Keratinocyte (primary cell): Measurements from ENCODE around the gene DPP10. TPM values are rescaled to one million over a fixed set of nuclear protein-coding genes. Genes with fewer than 3 reads are reported as not detected.

Source experiments
- DNase-seq: peaks from one replicate; pipeline ENCODE4 v3.0.0-alpha.2; 2011; ENCODE audit warnings: low read depth, missing footprints, low spot score
- FAIRE-seq: peaks from 2 replicates; lab custom pipeline; 2011; peaks lifted over from hg19 to GRCh38; lab: Jason Lieb, UNC
- H2AFZ ChIP-seq: 2 replicates; pipeline ENCODE4 v1.6.0; 2012; ENCODE audit warnings: low read length, control low read depth, inconsistent platforms; ENCODE audit not compliant: control insufficient read depth
- H3K27ac ChIP-seq: 2 replicates; pipeline ENCODE4 v1.5.1; 2011; ENCODE audit warnings: low read length; ENCODE audit not compliant: control insufficient read depth, insufficient read depth
- H3K27me3 ChIP-seq: 3 replicates; pipeline ENCODE4 v1.6.0; 2011; ENCODE audit warnings: low read length; ENCODE audit not compliant: control insufficient read depth, insufficient read depth; ENCODE audit errors: extremely low read depth
- H3K36me3 ChIP-seq, 2 experiments: 2 replicates in 1 of 2; 3 replicates in 1 of 2; pipeline ENCODE4 v1.5.1; 2011; ENCODE audit warnings: low read length in 2 of 2, mild to moderate bottlenecking in 1 of 2; ENCODE audit not compliant: control insufficient read depth in 2 of 2, insufficient read depth in 2 of 2; ENCODE audit errors: extremely low read depth in 1 of 2
- H3K4me1 ChIP-seq: 3 replicates; pipeline ENCODE4 v1.5.1; 2011; ENCODE audit warnings: low read length; ENCODE audit not compliant: control insufficient read depth, insufficient read depth; ENCODE audit errors: extremely low read depth
- H3K4me2 ChIP-seq: 3 replicates; pipeline ENCODE4 v1.6.0; 2011; ENCODE audit warnings: low read depth, low read length; ENCODE audit not compliant: control insufficient read depth, insufficient read depth; ENCODE audit errors: extremely low read depth
- H3K4me3 ChIP-seq, 3 experiments: fragments of 200-600 bp in 1 of 3; sonication (generic) in 1 of 3; 2 replicates in 2 of 3; 3 replicates in 1 of 3; pipeline ENCODE4 v1.5.1; 2011 to 2016; ENCODE audit warnings: low read length in 3 of 3, mild to moderate bottlenecking in 3 of 3, control low read depth in 2 of 3, inconsistent platforms in 1 of 3, low read depth in 1 of 3, mixed read lengths in 1 of 3, mixed run types in 1 of 3, moderate library complexity in 1 of 3; ENCODE audit not compliant: control insufficient read depth in 2 of 3, insufficient read depth in 2 of 3; ENCODE audit errors: extremely low read depth in 1 of 3
- H3K79me2 ChIP-seq: 2 replicates; pipeline ENCODE4 v1.6.0; 2012; ENCODE audit warnings: low read length; ENCODE audit not compliant: control insufficient read depth, insufficient read depth
- H3K9ac ChIP-seq: 3 replicates; pipeline ENCODE4 v1.6.0; 2011; ENCODE audit warnings: low read length; ENCODE audit not compliant: control insufficient read depth, insufficient read depth; ENCODE audit errors: extremely low read depth
- H3K9me1 ChIP-seq: 3 replicates; pipeline ENCODE4 v1.6.0; 2011; ENCODE audit warnings: low read length; ENCODE audit not compliant: control insufficient read depth, insufficient read depth; ENCODE audit errors: extremely low read depth
- H3K9me3 ChIP-seq: 2 replicates; pipeline ENCODE4 v1.5.1; 2012; ENCODE audit warnings: low read depth, low read length; ENCODE audit not compliant: control insufficient read depth
- H4K20me1 ChIP-seq: 3 replicates; pipeline ENCODE4 v1.6.0; 2011; ENCODE audit warnings: low read length; ENCODE audit not compliant: control insufficient read depth, insufficient read depth; ENCODE audit errors: extremely low read depth
- EZH2 ChIP-seq: IDR thresholded peaks from one replicate; pipeline ENCODE4 v1.6.1; 2012; ENCODE audit warnings: inconsistent platforms, mild to moderate bottlenecking, low read length, moderate library complexity
- dilution Hi-C: fragments of 300-500 bp; cut with MboI; formaldehyde crosslinking; loops from one replicate; pipeline ENCODE4 v1.7.0; 2020; ENCODE audit warnings: low sequenced_read_pairs; ENCODE audit not compliant: extremely low pct_ligation_motif_present
- polyA plus RNA-seq, 5 experiments: library from polyadenylated mRNA; depleted of rRNA in 3 of 5; stranded (reverse) in 3 of 5; stranded (forward) in 1 of 5; unstranded in 1 of 5; fragments of >200 nt; gene quantifications; 1 replicate in 1 of 5; 2 replicates in 3 of 5; 3 replicates in 1 of 5; pipeline versions ENCODE4 v1.2.1 to v1.2.3, GENCODE V29; 2011 to 2012; ENCODE audit warnings: missing spikeins in 2 of 5, low read depth in 1 of 5, low replicate concordance in 1 of 5
- TF ChIP-seq, protein P1 (sequence below), 3 experiments: IDR thresholded peaks in 1 of 3; conservative IDR thresholded peaks in 1 of 3; optimal IDR thresholded peaks in 1 of 3; 2 replicates in 2 of 3; 3 replicates in 1 of 3; pipeline versions ENCODE3 to v1.5.1; 2011; ENCODE audit warnings: low read length in 3 of 3, mild to moderate bottlenecking in 3 of 3, moderate library complexity in 2 of 3, control low read depth in 1 of 3, inconsistent platforms in 1 of 3; ENCODE audit not compliant: insufficient read depth in 2 of 3; ENCODE audit errors: extremely low read depth in 1 of 3

The DPP10 gene
- polyA plus RNA-seq, 1 donor (not counting 4 experiments of a cell fraction or from before 2014, with no cell fraction given): not detected

DNA sequence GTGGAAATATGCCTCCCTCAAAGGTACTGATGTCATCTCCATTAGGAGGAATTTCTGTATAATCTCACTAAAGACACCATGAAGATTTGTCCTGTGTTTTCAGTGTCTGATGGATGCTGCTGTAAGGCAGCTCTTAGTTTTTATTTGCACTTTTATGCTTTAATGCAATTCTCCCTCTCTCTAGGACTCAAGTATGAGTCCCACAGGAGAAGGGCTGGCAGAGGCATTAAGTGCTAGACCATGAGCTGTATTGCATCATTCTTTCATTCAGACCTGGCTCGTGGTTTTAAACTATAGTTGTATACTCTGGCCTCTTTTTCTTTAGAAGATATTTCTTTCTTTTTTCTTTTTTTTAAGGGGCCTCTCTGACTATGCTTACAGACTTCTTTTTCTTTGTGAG, 805.6 kb downstream of the DPP10 start:
- H4K20me1 ChIP-seq: no peaks in the 10 kb centered on the region
- DNase-seq (no peak), FAIRE-seq (no peak)
- H3K4me3 ChIP-seq: no peak overlapping the region
- H3K36me3 ChIP-seq: no peaks in the 10 kb centered on the region
- H3K9ac ChIP-seq: no peak overlapping the region
- H3K4me2 ChIP-seq: no peak overlapping the region
- H3K9me1 ChIP-seq: no peaks in the 10 kb centered on the region
- no peaks in the 10 kb centered on the region for H3K27me3 ChIP-seq
- no peak overlapping the region for H3K27ac ChIP-seq
- H3K4me1 ChIP-seq: no peaks in the 10 kb centered on the region
- no peak for TF ChIP-seq EZH2
- H3K79me2 ChIP-seq: no peaks in the 10 kb centered on the region
- H3K9me3 ChIP-seq: peaks cover 1% of the 10 kb centered on the region
- H2AFZ ChIP-seq: no peak overlapping the region
- dilution Hi-C loops: no loop called here

GRCh38 chr2:115277366-115277765, 834.9 kb downstream of the DPP10 start:
- Histone ChIP-seq H4K20me1 (no peaks in the 10 kb centered on the region), H3K27ac (no peak overlapping the region), H3K4me3 (no peak overlapping the region), H2AFZ (no peak overlapping the region), H3K9me3 (peaks cover 2% of the 10 kb centered on the region), H3K4me2 (no peak overlapping the region), H3K36me3 (no peaks in the 10 kb centered on the region), H3K27me3 (no peaks in the 10 kb centered on the region), H3K79me2 (no peaks in the 10 kb centered on the region), H3K9me1 (no peaks in the 10 kb centered on the region), H3K4me1 (no peaks in the 10 kb centered on the region), H3K9ac (no peak overlapping the region)
- dilution Hi-C loops: no loop called here
- DNase-seq (no peak), FAIRE-seq (no peak)
- TF ChIP-seq, protein P1, sequence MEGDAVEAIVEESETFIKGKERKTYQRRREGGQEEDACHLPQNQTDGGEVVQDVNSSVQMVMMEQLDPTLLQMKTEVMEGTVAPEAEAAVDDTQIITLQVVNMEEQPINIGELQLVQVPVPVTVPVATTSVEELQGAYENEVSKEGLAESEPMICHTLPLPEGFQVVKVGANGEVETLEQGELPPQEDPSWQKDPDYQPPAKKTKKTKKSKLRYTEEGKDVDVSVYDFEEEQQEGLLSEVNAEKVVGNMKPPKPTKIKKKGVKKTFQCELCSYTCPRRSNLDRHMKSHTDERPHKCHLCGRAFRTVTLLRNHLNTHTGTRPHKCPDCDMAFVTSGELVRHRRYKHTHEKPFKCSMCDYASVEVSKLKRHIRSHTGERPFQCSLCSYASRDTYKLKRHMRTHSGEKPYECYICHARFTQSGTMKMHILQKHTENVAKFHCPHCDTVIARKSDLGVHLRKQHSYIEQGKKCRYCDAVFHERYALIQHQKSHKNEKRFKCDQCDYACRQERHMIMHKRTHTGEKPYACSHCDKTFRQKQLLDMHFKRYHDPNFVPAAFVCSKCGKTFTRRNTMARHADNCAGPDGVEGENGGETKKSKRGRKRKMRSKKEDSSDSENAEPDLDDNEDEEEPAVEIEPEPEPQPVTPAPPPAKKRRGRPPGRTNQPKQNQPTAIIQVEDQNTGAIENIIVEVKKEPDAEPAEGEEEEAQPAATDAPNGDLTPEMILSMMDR (optimal IDR thresholded peaks at IDR 0.05 in 1 of 3, IDR thresholded peaks at IDR 0.05 in 1 of 3, conservative IDR thresholded peaks at IDR 0.05 in 1 of 3; ENCODE audit: extremely low read depth in 1 of 3, insufficient read depth in 2 of 3, low read length in 3 of 3): no peak
- TF ChIP-seq EZH2: no peak

GRCh38 chr2:115285416-115285815, 843.0 kb downstream of the DPP10 start:
- DNase-seq: no peak
- Histone ChIP-seq H3K4me3 (no peak overlapping the region), H4K20me1 (no peaks in the 10 kb centered on the region), H3K27me3 (no peaks in the 10 kb centered on the region), H3K36me3 (no peaks in the 10 kb centered on the region), H3K4me2 (no peak overlapping the region), H3K79me2 (no peaks in the 10 kb centered on the region), H3K9ac (no peak overlapping the region), H3K4me1 (no peaks in the 10 kb centered on the region), H3K9me1 (no peaks in the 10 kb centered on the region), H3K27ac (no peak overlapping the region), H2AFZ (no peak overlapping the region), H3K9me3 (no peaks in the 10 kb centered on the region)
- TF ChIP-seq, protein P1 (optimal IDR thresholded peaks at IDR 0.05 in 1 of 3, IDR thresholded peaks at IDR 0.05 in 1 of 3, conservative IDR thresholded peaks at IDR 0.05 in 1 of 3; ENCODE audit: extremely low read depth in 1 of 3, insufficient read depth in 2 of 3, low read length in 3 of 3): no peak
- no peak for TF ChIP-seq EZH2
- no peak for FAIRE-seq
- dilution Hi-C loops: no loop called here
